Activated CD4-positive, alpha-beta memory T cell treated with anti-CD3 and anti-CD28 coated beads, Interleukin-2, amount 10 ng/mL, durations not matched to agents 7 days and 5 days (primary cell): ENCODE results near the gene PIKFYVE. TPM values are rescaled to one million over a fixed set of nuclear protein-coding genes. Genes with fewer than 3 reads are reported as not detected.
"Not testable (repeated sequence)": the region's sequence is repeated elsewhere in the genome, so short reads cannot be mapped to it uniquely, and the experiment has no call there.

ENCODE experiments used
- CTCF ChIA-PET: fragments of 350-600 bp; sonication (Branson Sonifier 250); formaldehyde crosslinking; loops from one replicate; lab custom pipeline; 2021; ENCODE audit warnings: antibody characterized with exemption, inconsistent platforms; lab: Charles Lee
- POLR2A ChIA-PET: fragments of 350-600 bp; sonication (Branson Sonifier 250); formaldehyde crosslinking; loops from one replicate; lab custom pipeline; 2021; ENCODE audit warnings: antibody characterized with exemption; lab: Charles Lee
- DNase-seq: peaks from one replicate; pipeline ENCODE4 v3.0.0-alpha.2; 2020
- H3K27ac Mint-ChIP-seq: one replicate; pipeline ENCODE4 v1.8.0; 2021; ENCODE audit warnings: mild to moderate bottlenecking, mixed read lengths
- H3K27me3 Mint-ChIP-seq: one replicate; pipeline ENCODE4 v1.8.0; 2021; ENCODE audit warnings: mixed read lengths
- H3K36me3 Mint-ChIP-seq: one replicate; pipeline ENCODE4 v1.8.0; 2021; ENCODE audit warnings: low read depth, mixed read lengths
- H3K4me1 Mint-ChIP-seq: one replicate; pipeline ENCODE4 v1.8.0; 2021; ENCODE audit warnings: mixed read lengths
- H3K4me3 Mint-ChIP-seq: one replicate; pipeline ENCODE4 v1.8.0; 2021; ENCODE audit warnings: mild to moderate bottlenecking, mixed read lengths
- H3K9me3 Mint-ChIP-seq: one replicate; pipeline ENCODE4 v1.8.0; 2021; ENCODE audit warnings: mixed read lengths
- total RNA-seq, 2 experiments: library from RNA; stranded (reverse); gene quantifications; one replicate each; pipeline ENCODE4 v1.2.3, GENCODE V29; 2021

Gene PIKFYVE
- total RNA-seq, 2 experiments from 2014 or later: 36.6 to 37.2 TPM

GRCh38 chr2:208318127-208318526 lies 52.1 kb downstream of the PIKFYVE start:
- no peak overlapping the region for H3K4me3 Mint-ChIP-seq
- ChIA-PET POLR2A (no interaction called here), CTCF (no interaction called here)
- no peaks in the 10 kb centered on the region for H3K9me3 Mint-ChIP-seq
- H3K27ac Mint-ChIP-seq: no peak overlapping the region
- peaks cover 16% of the 10 kb centered on the region for H3K4me1 Mint-ChIP-seq
- DNase-seq: no peak
- H3K27me3 Mint-ChIP-seq: no peaks in the 10 kb centered on the region
- H3K36me3 Mint-ChIP-seq: peaks cover 49% of the 10 kb centered on the region

DNA sequence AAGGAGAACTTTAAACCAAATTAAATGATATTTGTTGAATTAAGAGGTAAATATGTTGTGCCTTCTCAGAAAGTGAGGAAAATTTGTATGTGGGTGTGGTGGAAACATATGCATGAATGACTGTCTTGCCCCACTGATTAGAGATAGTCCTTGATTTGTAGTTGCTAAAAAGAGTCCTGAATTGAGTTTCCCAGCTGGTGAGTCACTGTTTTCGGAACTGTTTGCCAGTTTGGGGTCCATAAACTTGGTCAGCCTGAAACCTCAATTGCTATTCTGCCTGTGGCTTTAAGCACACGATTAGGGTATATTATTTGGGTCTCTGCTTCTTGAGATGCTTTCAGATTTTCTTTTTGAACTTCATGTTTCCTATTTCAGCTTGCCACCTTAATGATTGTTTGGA lies 53.3 kb downstream of the PIKFYVE start:
- no peak for DNase-seq
- H3K9me3 Mint-ChIP-seq: no peaks in the 10 kb centered on the region
- H3K27ac Mint-ChIP-seq: no peak overlapping the region
- H3K36me3 Mint-ChIP-seq: peaks cover 62% of the 10 kb centered on the region
- POLR2A ChIA-PET: no interaction called here
- H3K4me1 Mint-ChIP-seq: peaks cover 16% of the 10 kb centered on the region
- H3K27me3 Mint-ChIP-seq: no peaks in the 10 kb centered on the region
- no peak overlapping the region for H3K4me3 Mint-ChIP-seq
- CTCF ChIA-PET: no interaction called here

DNA sequence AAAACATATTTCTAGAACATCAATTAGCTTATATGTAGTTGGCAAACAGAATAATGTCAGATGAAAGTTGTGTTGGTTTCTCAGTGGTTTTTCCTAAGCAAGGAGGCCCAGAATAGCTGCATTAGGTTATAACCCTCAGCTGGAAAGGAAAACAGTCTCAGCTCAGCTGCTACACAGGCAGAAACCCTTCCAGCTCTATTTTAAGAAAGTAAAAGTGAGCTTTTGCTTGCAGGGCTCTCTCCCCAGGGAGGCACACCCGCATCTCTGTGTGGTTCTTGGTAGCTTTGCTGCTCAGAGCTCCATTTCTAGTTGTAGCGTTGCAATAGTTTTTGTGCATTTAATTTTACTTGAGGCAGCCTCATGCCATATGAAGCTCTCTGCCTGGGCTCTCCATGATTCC lies 54.6 kb downstream of the PIKFYVE start:
- H3K9me3 Mint-ChIP-seq: no peaks in the 10 kb centered on the region
- DNase-seq: no peak

DNA sequence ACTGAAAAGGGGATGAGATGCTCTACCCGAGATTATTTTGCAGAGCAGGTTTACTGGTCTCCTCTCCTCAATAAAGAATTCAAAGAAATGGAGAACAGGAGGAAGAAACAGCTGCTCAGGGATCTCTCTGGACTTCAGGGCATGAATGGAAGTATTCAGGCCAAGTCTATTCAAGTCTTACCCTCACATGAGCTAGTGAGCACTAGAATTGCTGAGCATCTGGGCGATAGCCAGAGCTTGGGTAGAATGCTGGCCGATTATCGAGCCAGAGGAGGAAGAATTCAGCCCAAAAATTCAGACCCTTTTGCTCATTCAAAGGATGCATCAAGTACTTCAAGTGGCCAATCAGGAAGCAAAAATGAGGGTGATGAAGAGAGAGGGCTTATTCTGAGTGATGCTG lies 60.0 kb downstream of the PIKFYVE start:
- POLR2A ChIA-PET: no interaction called here

More for the DNA sequence above, 54.6 kb downstream of the PIKFYVE start:
- ChIA-PET POLR2A (interaction anchor here (2.3 kb wide), 1 partner anchor 55 kb away, joined by 9 read pairs; the partner anchor contains the start of gene PIKFYVE), CTCF (no interaction called here)
- no peak overlapping the region for H3K4me3 Mint-ChIP-seq
- no peaks in the 10 kb centered on the region for H3K27me3 Mint-ChIP-seq
- H3K36me3 Mint-ChIP-seq: peaks cover 65% of the 10 kb centered on the region
- peaks cover 12% of the 10 kb centered on the region for H3K4me1 Mint-ChIP-seq
- no peak overlapping the region for H3K27ac Mint-ChIP-seq

GRCh38 chr2:208329485-208329884 lies 63.4 kb downstream of the PIKFYVE start:
- H3K4me3 Mint-ChIP-seq: no peak overlapping the region
- peaks cover 61% of the 10 kb centered on the region for H3K36me3 Mint-ChIP-seq
- no peak for DNase-seq
- CTCF ChIA-PET: no interaction called here
- H3K27ac Mint-ChIP-seq: no peak overlapping the region
- POLR2A ChIA-PET: no interaction called here
- no peaks in the 10 kb centered on the region for H3K4me1 Mint-ChIP-seq
- no peaks in the 10 kb centered on the region for H3K9me3 Mint-ChIP-seq
- no peaks in the 10 kb centered on the region for H3K27me3 Mint-ChIP-seq

More for the DNA sequence above, 60.0 kb downstream of the PIKFYVE start:
- Mint-ChIP-seq H3K36me3 (peaks cover 66% of the 10 kb centered on the region), H3K4me3 (no peak overlapping the region), H3K27me3 (no peaks in the 10 kb centered on the region), H3K9me3 (no peaks in the 10 kb centered on the region), H3K27ac (no peak overlapping the region), H3K4me1 (no peaks in the 10 kb centered on the region)
- DNase-seq: no peak
- CTCF ChIA-PET: interaction anchor here (0.6 kb wide), 1 partner anchor 18 kb away, joined by 3 read pairs; no protein-coding TSS in a partner anchor

GRCh38 chr2:208334230-208334629 lies 68.2 kb downstream of the PIKFYVE start:
- H3K9me3 Mint-ChIP-seq: no peaks in the 10 kb centered on the region
- H3K4me3 Mint-ChIP-seq: no peak overlapping the region
- no peak for DNase-seq
- CTCF ChIA-PET: no interaction called here
- POLR2A ChIA-PET: no interaction called here
- H3K36me3 Mint-ChIP-seq: peaks cover 47% of the 10 kb centered on the region
- H3K27me3 Mint-ChIP-seq: no peaks in the 10 kb centered on the region
- no peaks in the 10 kb centered on the region for H3K4me1 Mint-ChIP-seq
- H3K27ac Mint-ChIP-seq: no peak overlapping the region

DNA sequence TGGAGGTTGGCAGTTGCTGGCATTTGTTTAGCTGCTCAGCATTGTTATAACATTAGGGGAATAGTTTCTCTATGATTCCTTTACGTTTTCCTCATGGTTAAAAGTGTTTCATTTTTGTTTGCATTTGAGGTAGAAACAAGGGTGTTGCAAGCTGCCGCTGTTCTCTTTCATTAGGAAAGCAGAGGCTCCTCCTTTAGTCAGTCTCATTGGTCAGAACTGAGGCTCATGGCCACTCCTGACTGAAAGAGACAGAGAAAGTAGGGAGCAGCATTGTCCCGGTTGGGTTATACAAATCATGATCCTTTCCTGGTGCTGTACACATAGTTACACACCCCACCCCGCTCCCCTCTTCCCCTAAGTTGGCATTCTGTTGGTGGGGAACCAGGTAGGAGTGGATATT lies 80.7 kb downstream of the PIKFYVE start:
- H3K36me3 Mint-ChIP-seq: peaks cover 53% of the 10 kb centered on the region
- no peaks in the 10 kb centered on the region for H3K4me1 Mint-ChIP-seq
- no peak overlapping the region for H3K4me3 Mint-ChIP-seq
- DNase-seq: no peak
- no peak overlapping the region for H3K27ac Mint-ChIP-seq
- no peaks in the 10 kb centered on the region for H3K27me3 Mint-ChIP-seq
- POLR2A ChIA-PET: interaction anchor here (1.0 kb wide), 1 partner anchor 75 kb away, joined by 4 read pairs; no protein-coding TSS in a partner anchor
- CTCF ChIA-PET: no interaction called here
- no peaks in the 10 kb centered on the region for H3K9me3 Mint-ChIP-seq

GRCh38 chr2:208350610-208351009 lies 84.6 kb downstream of the PIKFYVE start:
- Mint-ChIP-seq H3K4me1 (no peaks in the 10 kb centered on the region), H3K27me3 (no peaks in the 10 kb centered on the region), H3K9me3 (no peaks in the 10 kb centered on the region), H3K36me3 (peaks cover 74% of the 10 kb centered on the region), H3K27ac (no peak overlapping the region), H3K4me3 (no peak overlapping the region)
- DNase-seq: no peak
- ChIA-PET POLR2A (no interaction called here), CTCF (no interaction called here)

DNA sequence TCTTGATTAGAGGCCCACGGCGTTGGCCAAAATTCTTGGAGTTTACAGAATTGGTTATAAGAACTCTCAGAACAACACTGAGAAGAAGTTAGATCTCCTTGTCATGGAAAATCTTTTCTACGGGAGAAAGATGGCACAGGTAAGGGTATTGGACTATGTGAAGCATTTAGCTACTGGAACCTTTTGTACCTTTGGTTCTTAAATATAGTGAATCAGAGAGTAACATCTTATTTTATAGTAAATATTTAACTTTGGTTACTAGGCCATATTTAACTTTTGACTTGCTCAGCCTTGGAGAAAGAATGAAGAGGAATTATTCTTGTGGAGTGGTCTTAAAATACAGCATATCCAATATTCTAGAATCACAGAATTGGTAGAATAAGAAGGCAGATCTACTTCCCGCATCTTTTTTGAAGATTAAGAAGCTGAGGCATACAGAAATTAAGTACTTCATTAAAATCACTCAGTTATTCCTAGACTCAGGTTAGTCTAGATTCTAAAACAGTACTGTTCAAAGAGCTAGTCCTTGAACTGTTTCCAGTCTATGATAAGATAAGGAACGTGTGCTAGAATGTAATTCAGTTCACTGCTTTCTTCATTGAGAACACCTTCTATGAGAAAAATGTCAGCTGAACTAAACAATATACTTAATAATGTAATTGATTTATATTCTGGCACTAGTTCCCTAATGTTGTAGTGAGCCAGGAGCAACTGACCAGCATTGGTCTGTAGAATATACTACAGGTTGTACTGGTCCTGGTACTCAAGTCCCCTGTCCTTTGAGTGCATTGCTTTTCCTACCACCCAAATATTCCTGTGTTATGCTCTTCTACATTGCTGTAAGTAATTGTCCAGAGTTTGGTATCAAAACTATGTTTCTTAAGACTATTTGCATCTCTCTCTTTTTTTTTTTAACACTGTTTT lies 86.9 kb downstream of the PIKFYVE start:
- Mint-ChIP-seq H3K36me3 (peaks cover 65% of the 10 kb centered on the region), H3K4me3 (no peak overlapping the region), H3K27ac (no peak overlapping the region), H3K4me1 (no peaks in the 10 kb centered on the region), H3K9me3 (no peaks in the 10 kb centered on the region), H3K27me3 (no peaks in the 10 kb centered on the region)
- ChIA-PET CTCF (interaction anchor here (1.5 kb wide), 1 partner anchor 11 kb away, joined by 4 read pairs; no protein-coding TSS in a partner anchor), POLR2A (no interaction called here)
- no peak for DNase-seq

- Mint-ChIP-seq H3K27ac (no peak overlapping the region), H3K4me1 (no peaks in the 10 kb centered on the region), H3K9me3 (no peaks in the 10 kb centered on the region), H3K4me3 (no peak overlapping the region), H3K36me3 (peaks cover 67% of the 10 kb centered on the region), H3K27me3 (no peaks in the 10 kb centered on the region)
- DNase-seq: no peak
- ChIA-PET POLR2A (no interaction called here), CTCF (interaction anchor here (1.2 kb wide), 1 partner anchor 20 kb away, joined by 3 read pairs; no protein-coding TSS in a partner anchor)
These were observed 88.9 kb downstream of the PIKFYVE start for GRCh38 chr2:208354964-208355381.

DNA sequence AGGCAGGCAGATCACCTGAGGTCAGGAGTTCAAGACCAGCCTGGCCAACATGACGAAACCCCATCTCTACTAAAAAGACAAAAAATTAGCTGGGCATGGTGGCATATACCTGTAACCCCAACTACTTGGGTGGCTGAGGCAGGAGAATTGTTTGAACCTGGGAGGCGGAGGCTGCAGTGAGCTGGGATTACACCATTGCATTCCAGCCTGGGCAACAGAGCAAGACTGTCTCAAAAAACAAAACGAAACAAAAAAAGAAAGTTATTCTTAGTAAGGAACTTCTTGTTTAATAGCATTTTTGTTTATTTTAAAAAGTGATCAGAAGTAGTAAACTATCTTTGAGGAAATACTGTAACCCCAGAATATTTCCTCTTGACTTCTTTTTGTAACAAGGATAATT lies 90.4 kb downstream of the PIKFYVE start:
- H3K9me3 Mint-ChIP-seq, CTCF ChIA-PET, DNase-seq, POLR2A ChIA-PET, H3K27ac Mint-ChIP-seq, H3K4me3 Mint-ChIP-seq, H3K27me3 Mint-ChIP-seq, H3K4me1 Mint-ChIP-seq: not testable (repeated sequence)
- peaks cover 63% of the 10 kb centered on the region for H3K36me3 Mint-ChIP-seq

- Mint-ChIP-seq H3K27ac (no peak overlapping the region), H3K4me1 (no peaks in the 10 kb centered on the region), H3K4me3 (no peak overlapping the region), H3K36me3 (peaks cover 58% of the 10 kb centered on the region), H3K27me3 (no peaks in the 10 kb centered on the region), H3K9me3 (no peaks in the 10 kb centered on the region)
- ChIA-PET CTCF (no interaction called here), POLR2A (no interaction called here)
- DNase-seq: no peak
These were observed 91.0 kb downstream of the PIKFYVE start for GRCh38 chr2:208356846-208357574.
